ENCODE results near the gene TNS1.

GRCh38 chr2:217870528-217871011 lies 132.2 kb downstream of the TNS1 start:
- TF ChIP-seq CTCF (IDR thresholded peaks at IDR 0.05) (no peak), POLR2A (IDR thresholded peaks at IDR 0.05) (no peak)

Data from lower leg skin (tissue), 3 donors.